SU-DHL-6 (cell line): ENCODE results near the gene SH3GL2.

Experiments used
- EZH2phosphoT487 ChIP-seq: fragments of 200-600 bp; sonication (generic), shearing (Covaris generic); conservative IDR thresholded peaks from 2 replicates; pipeline ENCODE4 v1.6.1; 2018; ENCODE audit warnings: mild to moderate bottlenecking, antibody characterized with exemption, low read length, moderate library complexity, mixed read lengths
- TF ChIP-seq, protein P1 (sequence below): fragments of 200-600 bp; sonication (generic); IDR thresholded peaks from one replicate; pipeline ENCODE4 v1.5.1; 2017; ENCODE audit warnings: antibody characterized with exemption, mild to moderate bottlenecking, low read length, moderate library complexity; ENCODE audit not compliant: insufficient read depth, poor library complexity, severe bottlenecking

- TF ChIP-seq, protein P1, sequence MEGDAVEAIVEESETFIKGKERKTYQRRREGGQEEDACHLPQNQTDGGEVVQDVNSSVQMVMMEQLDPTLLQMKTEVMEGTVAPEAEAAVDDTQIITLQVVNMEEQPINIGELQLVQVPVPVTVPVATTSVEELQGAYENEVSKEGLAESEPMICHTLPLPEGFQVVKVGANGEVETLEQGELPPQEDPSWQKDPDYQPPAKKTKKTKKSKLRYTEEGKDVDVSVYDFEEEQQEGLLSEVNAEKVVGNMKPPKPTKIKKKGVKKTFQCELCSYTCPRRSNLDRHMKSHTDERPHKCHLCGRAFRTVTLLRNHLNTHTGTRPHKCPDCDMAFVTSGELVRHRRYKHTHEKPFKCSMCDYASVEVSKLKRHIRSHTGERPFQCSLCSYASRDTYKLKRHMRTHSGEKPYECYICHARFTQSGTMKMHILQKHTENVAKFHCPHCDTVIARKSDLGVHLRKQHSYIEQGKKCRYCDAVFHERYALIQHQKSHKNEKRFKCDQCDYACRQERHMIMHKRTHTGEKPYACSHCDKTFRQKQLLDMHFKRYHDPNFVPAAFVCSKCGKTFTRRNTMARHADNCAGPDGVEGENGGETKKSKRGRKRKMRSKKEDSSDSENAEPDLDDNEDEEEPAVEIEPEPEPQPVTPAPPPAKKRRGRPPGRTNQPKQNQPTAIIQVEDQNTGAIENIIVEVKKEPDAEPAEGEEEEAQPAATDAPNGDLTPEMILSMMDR: no peak
- no peak for TF ChIP-seq EZH2phosphoT487
Observed at GRCh38 chr9:17594961-17595360, 16.1 kb downstream of the SH3GL2 start.
